GM21360 (cell line): ENCODE measurements around the gene FGG.

Experiments used
- ATAC-seq: cut with Tn5 transposase; IDR thresholded peaks from one replicate; pipeline ENCODE4 v1.9.1; 2021; ENCODE audit warnings: mild to moderate bottlenecking, moderate library complexity; ENCODE audit not compliant: unreplicated experiment

FGG gene

DNA sequence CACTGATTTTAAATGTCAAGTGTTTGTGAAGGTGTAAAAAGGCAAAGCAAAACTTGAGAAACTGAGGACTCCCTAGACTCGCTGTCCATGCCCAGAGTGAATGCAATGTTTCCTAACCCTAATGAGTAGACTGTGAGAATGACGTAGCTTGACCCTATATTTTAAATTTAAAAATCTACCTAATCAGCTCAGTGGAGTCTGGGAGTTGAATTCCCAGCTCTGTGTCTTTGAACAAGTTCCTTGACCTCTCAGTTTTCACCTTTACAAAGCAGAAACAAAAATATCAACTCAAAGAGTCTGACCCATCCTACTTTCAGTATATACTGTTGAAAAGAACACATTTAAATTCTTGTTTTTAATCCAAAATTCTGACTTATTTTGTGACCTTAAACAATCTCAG, 24.3 kb downstream of the FGG start:
- ATAC-seq: no peak

- no peak for ATAC-seq
Measured at GRCh38 chr4:154586296-154587033, 26.0 kb downstream of the FGG start.

GRCh38 chr4:154585369-154586018, 27.0 kb downstream of the FGG start:
- ATAC-seq: no peak

GRCh38 chr4:154584259-154584658, 28.2 kb downstream of the FGG start:
- ATAC-seq: no peak

DNA sequence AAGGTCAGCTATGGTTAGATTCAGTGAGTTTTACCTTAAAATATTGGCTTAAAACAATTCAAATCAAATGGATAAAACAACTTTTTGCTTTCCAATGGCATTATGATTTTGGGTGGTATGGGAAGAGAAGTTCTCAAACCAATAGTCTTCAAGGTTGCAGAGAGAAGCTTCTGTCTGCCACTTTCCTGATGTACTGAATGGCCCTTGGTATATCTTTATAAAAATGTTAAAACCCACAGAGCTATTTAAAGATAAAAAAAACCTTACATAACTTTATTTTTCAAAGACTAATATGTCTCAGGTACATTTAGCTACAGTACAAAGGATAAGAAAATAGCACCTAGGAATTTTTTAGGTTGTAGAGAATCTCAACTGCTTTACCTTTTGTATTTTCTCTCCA, 28.8 kb downstream of the FGG start:
- no peak for ATAC-seq

- ATAC-seq: no peak
Measured at GRCh38 chr4:154583230-154583629, 29.2 kb downstream of the FGG start.

- ATAC-seq: no peak
Measured at GRCh38 chr4:154582723-154583122, 29.7 kb downstream of the FGG start.

DNA sequence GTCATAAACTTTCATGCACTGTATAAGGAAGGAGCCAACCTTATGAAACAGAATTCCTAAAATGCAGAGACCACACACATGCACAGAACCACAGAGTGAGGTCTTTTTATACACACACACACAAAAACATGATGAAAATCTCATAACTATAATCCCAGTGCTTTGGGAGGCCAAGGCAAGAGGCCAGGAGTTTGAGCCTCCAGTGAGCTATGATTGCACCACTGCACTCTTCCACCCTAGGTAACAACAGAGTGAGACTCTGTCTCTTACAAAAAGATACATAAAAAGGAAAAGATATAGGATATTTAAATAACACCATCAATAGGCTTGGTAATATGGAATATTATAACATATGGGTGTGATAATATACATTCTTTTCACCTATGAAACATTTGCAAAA, 32.5 kb downstream of the FGG start:
- ATAC-seq: no peak

- no peak for ATAC-seq
Measured at GRCh38 chr4:154578919-154579318, 33.5 kb downstream of the FGG start.

GRCh38 chr4:154577324-154577723, 35.1 kb downstream of the FGG start:
- ATAC-seq: no peak

GRCh38 chr4:154574311-154574710, 38.1 kb downstream of the FGG start:
- no peak for ATAC-seq

GRCh38 chr4:154573190-154573870, 39.1 kb downstream of the FGG start:
- no peak for ATAC-seq

DNA sequence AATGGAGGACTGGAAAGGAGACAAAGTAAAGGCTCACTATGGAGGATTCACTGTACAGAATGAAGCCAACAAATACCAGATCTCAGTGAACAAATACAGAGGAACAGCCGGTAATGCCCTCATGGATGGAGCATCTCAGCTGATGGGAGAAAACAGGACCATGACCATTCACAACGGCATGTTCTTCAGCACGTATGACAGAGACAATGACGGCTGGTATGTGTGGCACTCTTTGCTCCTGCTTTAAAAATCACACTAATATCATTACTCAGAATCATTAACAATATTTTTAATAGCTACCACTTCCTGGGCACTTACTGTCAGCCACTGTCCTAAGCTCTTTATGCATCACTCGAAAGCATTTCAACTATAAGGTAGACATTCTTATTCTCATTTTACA, 42.9 kb downstream of the FGG start:
- ATAC-seq: no peak

DNA sequence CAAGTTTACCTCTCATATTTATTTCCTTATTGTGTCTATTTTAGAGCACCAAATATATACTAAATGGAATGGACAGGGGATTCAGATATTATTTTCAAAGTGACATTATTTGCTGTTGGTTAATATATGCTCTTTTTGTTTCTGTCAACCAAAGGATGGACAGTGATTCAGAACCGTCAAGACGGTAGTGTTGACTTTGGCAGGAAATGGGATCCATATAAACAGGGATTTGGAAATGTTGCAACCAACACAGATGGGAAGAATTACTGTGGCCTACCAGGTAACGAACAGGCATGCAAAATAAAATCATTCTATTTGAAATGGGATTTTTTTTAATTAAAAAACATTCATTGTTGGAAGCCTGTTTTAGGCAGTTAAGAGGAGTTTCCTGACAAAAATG, 43.4 kb downstream of the FGG start:
- no peak for ATAC-seq

DNA sequence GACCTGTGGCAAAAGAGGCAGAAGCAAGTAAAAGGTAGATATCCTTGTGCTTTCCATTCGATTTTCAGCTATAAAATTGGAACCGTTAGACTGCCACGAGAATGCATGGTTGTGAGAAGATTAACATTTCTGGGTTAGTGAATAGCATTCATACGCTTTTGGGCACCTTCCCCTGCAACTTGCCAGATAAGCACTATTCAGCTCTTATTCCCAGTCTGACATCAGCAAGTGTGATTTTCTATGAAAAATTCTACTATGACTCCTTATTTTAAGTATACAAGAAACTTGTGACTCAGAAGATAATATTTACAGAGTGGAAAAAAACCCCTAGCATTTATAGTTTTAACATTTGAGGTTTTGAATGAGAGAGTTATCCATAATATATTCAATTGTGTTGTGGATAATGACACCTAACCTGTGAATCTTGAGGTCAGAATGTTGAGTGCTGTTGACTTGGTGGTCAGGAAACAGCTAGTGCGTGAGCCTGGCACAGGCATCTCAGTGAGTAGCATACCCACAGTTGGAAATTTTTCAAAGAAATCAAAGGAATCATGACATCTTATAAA, 45.7 kb downstream of the FGG start:
- ATAC-seq: no peak

DNA sequence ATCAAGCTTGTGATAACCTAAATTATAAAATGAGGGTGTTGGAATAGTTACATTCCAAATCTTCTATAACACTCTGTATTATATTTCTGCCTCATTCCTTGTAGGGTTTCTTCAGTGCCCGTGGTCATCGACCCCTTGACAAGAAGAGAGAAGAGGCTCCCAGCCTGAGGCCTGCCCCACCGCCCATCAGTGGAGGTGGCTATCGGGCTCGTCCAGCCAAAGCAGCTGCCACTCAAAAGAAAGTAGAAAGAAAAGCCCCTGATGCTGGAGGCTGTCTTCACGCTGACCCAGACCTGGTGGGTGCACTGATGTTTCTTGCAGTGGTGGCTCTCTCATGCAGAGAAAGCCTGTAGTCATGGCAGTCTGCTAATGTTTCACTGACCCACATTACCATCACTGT, 46.8 kb downstream of the FGG start:
- no peak for ATAC-seq

GRCh38 chr4:154564311-154564710, 48.1 kb downstream of the FGG start:
- ATAC-seq: no peak

DNA sequence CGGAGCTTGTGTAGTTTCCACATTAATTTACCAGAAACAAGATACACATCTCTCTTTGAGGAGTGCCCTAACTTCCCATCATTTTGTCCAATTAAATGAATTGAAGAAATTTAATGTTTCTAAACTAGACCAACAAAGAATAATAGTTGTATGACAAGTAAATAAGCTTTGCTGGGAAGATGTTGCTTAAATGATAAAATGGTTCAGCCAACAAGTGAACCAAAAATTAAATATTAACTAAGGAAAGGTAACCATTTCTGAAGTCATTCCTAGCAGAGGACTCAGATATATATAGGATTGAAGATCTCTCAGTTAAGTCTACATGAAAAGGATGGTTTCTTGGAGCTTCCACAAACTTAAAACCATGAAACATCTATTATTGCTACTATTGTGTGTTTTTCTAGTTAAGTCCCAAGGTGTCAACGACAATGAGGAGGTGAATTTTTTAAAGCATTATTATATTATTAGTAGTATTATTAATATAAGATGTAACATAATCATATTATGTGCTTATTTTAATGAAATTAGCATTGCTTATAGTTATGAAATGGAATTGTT, 49.7 kb downstream of the FGG start, which contains the start of gene FGB:
Gene FGB (plus strand): TSS at position 315 of the 558 bp plus-strand sequence. CDS start 8 bp downstream, at position 323.
- ATAC-seq: no peak

DNA sequence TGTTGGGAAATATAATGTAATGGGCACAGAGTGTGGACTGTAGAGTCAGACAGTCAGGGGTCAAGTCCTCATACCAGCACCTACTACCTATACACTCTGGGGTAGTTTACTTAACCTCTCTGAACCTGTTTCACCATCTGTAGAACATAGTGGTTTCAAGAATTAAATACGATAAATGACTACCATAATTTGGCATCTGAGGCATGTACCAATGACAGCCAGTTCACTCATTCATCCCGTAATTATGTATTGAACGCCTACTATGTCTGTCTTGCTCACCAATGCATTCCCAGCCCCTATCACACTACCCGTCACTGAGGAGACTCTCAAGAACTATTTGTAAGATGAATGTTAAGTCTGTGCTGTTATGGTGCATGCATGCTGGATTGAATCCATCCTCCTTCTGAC, 51.6 kb downstream of the FGG start:
- no peak for ATAC-seq

DNA sequence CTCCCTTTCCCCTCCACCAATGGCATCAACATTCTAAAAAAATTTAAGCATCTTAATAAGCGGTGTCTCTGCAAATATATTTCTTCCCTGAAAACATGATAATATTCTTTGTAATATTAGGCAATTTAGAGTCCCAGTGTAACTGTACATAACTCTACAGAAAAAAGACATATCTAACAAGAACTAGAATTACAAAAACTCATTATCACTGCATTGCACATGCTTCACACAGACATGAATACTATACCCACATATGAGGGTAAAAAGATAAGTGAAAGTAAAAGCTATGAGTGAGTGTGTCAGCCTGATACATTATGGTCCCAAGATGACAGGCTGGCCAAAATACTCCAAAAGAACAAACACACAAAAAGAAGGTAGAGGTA, 52.0 kb downstream of the FGG start:
- ATAC-seq: no peak
